Motor neuron (in vitro differentiated cells): ENCODE results near the gene GRID1. TPM values are rescaled to one million over a fixed set of nuclear protein-coding genes. Genes with fewer than 3 reads are reported as not detected.
"Not testable (repeated sequence)": the region's sequence is repeated elsewhere in the genome, so short reads cannot be mapped to it uniquely, and the experiment has no call there.

Source experiments
- ATAC-seq, 8 experiments: fragments of 200-7000 bp; cut with Tn5 transposase; replicated peaks in 6 of 8; 2 replicates each; pipeline ENCODE4 v1.8.0; 2021; ENCODE audit warnings: mild to moderate bottlenecking in 8 of 8, moderate library complexity in 8 of 8
- H3K27ac ChIP-seq, 2 donors: fragments of 250-450 bp; sonication (Bioruptor Pico); 2 replicates each; pipeline ENCODE4 v1.9.0; 2021; ENCODE audit warnings: antibody characterized with exemption in 2 of 2, mild to moderate bottlenecking in 2 of 2, moderate library complexity in 1 of 2
- H3K4me1 ChIP-seq, 2 donors: fragments of 250-450 bp; sonication (Bioruptor Pico); replicated peaks in 1 of 2; 2 replicates each; pipeline ENCODE4 v1.6.1; 2021; ENCODE audit warnings: antibody characterized with exemption in 2 of 2, mild to moderate bottlenecking in 2 of 2, moderate library complexity in 1 of 2
- H3K4me3 ChIP-seq, 5 donors: fragments of 250-450 bp; sonication (Bioruptor Pico); 2 replicates each; pipeline ENCODE4 v1.9.0; 2021; ENCODE audit warnings: antibody characterized with exemption in 5 of 5, mild to moderate bottlenecking in 5 of 5, moderate library complexity in 4 of 5
- WGBS, 10 experiments: fragments of 450-650 bp; shearing (Covaris generic); methylation state at CpG; one replicate each; pipeline ENCODE4 v1.0.0; 2022; 5-methylcytosine and 5-hydroxymethylcytosine counted together
- in situ Hi-C, 9 experiments: fragments of 400-800 bp; cut with MboI; loops; one replicate each; pipeline ENCODE4 v1.15.0; 2021; ENCODE audit warnings: low sequenced_read_pairs in 9 of 9, low pct_unique_long_range_greater_than_20kb in 2 of 9; ENCODE audit not compliant: unreplicated experiment in 9 of 9
- total RNA-seq, 8 experiments: library from RNA; unstranded; fragments of 300-600 nt; gene quantifications; 2 replicates each; pipeline versions ENCODE4 v1.2.3 to v1.2.4, GENCODE V29; 2022

Gene GRID1
- total RNA-seq, 8 experiments from 2014 or later = 0.15 to 10.0 (median 6.0) TPM

DNA sequence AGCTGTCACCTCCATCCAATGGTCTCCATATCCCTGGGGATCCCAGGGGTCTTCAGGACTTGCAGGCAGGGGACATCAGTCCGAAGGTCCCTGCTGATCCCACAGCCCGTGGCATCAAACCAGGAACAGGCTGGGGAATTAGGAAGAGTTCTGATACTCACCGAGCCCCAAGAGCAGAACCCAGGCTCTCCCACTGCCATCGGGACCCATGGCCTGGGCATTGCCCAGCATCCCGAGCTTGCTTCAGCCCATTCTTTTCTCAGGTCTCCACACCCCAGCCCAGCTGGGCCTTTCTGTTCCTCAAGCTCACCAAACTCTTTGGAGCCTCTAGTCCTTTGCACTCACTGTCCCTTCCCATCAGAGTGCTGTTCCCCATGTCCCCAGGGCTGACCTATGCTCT, 280.9 kb downstream of the GRID1 start:
- Histone ChIP-seq H3K4me1 (no peaks in the 10 kb centered on the region), H3K27ac (no peak overlapping the region), H3K4me3 (no peak overlapping the region)
- ATAC-seq = no peak
- in situ Hi-C loops = no loop called here
- WGBS, 10 experiments = 8 to 92% (median 85%) methylated on average over 2 to 3 of the region's 5 CpGs; no CpG with 5 or more reads in 7 of the 10 experiments

DNA sequence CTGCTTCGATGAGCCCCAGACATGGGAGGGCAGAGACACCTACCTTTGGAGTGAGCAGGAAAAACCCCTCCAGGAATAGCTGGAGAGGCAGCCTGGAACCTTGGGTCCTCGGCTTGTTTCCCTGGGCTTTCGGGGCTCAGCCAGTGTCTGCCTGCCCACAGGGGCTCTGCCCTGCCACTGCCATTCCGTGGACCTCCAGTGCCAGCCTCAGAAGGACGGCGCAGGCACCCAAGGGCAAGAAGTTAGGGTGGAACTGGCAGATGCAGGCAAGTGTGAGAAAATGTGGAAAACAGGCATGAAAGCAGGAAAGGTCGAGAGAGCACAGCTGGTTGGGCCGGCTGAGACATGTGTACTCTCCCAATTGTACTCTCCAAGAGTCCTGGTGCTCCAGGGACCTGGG, 281.5 kb downstream of the GRID1 start:
- no peaks in the 10 kb centered on the region for H3K4me1 ChIP-seq
- in situ Hi-C loops = no loop called here
- H3K4me3 ChIP-seq = no peak overlapping the region
- no peak overlapping the region for H3K27ac ChIP-seq
- 0 to 100% (median 81%) methylated on average over 1 to 7 of the region's 8 CpGs; no CpG with 5 or more reads in 2 of the 10 experiments for WGBS, 10 experiments
- ATAC-seq = peak in 1 of 8 experiments; percentile 65

DNA sequence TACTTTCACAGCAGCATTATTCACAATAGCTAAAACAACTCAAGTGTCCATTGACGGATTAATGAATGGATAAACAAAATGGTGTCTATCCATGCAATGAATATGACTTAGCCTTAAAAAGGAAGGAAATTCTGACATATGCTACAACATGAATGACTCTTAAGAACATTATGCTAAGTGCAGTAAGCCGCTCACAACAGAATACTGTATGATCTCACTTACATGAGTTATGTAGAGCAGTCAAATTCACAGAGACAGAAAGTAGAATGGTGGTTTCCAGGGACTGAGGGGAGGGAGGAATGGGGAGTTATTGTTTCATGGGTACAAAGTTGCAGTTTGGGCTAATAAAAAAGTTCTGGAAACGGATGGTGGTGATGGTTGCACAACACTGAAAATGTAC, 282.0 kb downstream of the GRID1 start:
- Histone ChIP-seq H3K4me1 (no peaks in the 10 kb centered on the region), H3K4me3 (no peak overlapping the region), H3K27ac (no peak overlapping the region)
- in situ Hi-C loops = no loop called here
- ATAC-seq = peak in 5 of 8 experiments; percentile 17 to 98 (median 93)
- WGBS, 10 experiments = 7 to 100% (median 80%) methylated on average over 1 to 3 of the region's 3 CpGs

DNA sequence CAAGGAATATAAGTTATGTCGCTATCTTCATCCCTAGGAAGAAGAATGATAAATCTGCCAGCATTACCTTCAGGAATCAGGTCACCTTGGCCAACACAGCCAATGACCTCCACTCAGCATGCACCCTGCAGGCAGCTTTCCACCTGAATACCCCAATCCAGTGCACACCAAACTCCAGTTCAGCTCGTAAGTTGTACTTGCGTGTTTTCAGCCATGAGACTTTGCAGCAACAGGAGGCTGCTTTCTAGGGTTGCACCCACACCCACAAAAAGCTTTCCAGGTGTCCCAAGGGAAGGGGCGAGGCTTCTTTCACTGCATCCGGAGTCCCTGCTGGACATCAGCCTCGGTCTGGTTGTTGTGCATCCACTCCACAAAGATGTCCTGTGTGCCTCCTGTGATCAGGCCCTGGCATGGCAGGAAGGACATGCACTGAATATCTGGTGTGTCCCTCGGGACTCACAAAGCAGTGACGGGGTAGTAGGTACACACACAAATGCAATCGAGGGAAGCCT, 282.9 kb downstream of the GRID1 start:
- peaks cover 3 to 4% of the 10 kb centered on the region in 2 donors for H3K4me1 ChIP-seq
- 43 to 100% (median 80%) methylated on average over 1 to 8 of the region's 9 CpGs for WGBS, 10 experiments
- no peak for ATAC-seq
- no peak overlapping the region for H3K4me3 ChIP-seq
- no peak overlapping the region for H3K27ac ChIP-seq
- in situ Hi-C loops = no loop called here

DNA sequence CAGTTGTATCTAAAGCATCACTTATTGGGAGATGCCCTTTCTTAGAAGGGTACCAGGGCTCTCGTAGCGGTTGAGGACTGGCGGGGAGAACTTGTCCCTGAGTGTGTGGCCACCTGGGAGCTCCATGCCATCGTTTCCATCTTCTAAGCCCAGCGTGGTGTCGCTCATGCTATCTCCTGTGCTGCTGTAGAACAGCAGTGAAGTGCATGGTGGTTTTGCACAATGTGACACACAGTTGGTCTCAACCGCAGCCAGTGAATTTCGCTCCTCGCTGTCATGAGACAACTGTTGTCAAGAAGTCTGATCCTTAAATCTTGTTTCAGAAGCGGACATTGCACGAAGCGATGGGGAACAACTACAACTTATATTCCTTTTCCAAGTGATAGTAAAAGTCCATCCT, 283.4 kb downstream of the GRID1 start:
- Histone ChIP-seq H3K4me3 (no peak overlapping the region), H3K4me1 (peaks cover 6 to 9% of the 10 kb centered on the region in 2 donors), H3K27ac (no peak overlapping the region)
- 21 to 100% (median 80%) methylated on average over 1 to 9 of the region's 12 CpGs; no CpG with 5 or more reads in 3 of the 10 experiments for WGBS, 10 experiments
- ATAC-seq = no peak
- in situ Hi-C loops = no loop called here

DNA sequence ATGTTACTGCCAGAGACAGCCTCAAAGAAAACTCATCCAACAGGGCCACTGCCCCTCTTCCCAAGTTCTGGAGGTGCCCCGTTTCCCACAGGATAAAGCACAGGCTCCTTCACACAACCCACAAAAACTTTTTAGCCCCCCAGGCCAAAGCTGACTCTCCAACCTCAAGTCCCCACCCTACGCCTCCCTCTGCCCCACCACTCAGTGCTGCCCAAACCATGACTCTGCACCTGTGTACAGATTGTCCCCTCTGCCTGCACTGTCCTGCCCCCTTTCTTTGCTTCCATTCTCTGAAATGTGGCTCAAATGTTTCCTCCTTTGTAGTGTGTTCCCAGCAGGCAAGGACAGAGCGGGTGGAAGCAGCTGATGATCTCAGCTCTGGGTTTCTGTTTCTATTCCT, 284.0 kb downstream of the GRID1 start:
- Histone ChIP-seq H3K4me1 (peaks cover 12 to 13% of the 10 kb centered on the region in 2 donors), H3K27ac (no peak overlapping the region), H3K4me3 (no peak overlapping the region)
- ATAC-seq = no peak
- 50 to 100% (median 79%) methylated on average over 1 to 3 of the region's 3 CpGs; no CpG with 5 or more reads in 7 of the 10 experiments for WGBS, 10 experiments
- in situ Hi-C loops = no loop called here

DNA sequence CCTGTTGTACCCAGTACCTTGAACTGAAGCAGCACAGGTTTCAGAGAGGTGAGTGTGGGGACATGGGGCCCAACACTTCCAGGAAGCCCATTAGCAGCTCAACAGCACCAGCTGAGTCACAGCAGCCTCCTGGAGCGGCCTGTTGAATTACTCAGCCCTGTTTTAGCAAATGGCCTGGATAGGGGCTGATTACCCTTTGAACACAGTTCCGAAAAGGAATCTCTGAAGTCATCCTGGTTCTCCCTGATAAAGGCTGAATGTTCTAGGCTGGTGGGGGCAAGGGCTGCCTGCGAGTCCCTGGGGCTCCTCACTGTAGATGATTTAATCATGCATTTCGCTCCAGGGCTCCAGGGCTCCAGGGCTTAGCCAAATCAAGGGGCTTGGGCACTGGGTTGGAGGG, 287.5 kb downstream of the GRID1 start:
- WGBS, 10 experiments = 20 to 71% (median 56%) methylated on average over 1 to 3 of the region's 4 CpGs; no CpG with 5 or more reads in 6 of the 10 experiments
- Histone ChIP-seq H3K27ac (no peak overlapping the region), H3K4me1 (peaks cover 16% of the 10 kb centered on the region in 2 donors), H3K4me3 (no peak overlapping the region)
- peak; percentile 30 to 95 (median 90) for ATAC-seq
- in situ Hi-C loops = no loop called here

DNA sequence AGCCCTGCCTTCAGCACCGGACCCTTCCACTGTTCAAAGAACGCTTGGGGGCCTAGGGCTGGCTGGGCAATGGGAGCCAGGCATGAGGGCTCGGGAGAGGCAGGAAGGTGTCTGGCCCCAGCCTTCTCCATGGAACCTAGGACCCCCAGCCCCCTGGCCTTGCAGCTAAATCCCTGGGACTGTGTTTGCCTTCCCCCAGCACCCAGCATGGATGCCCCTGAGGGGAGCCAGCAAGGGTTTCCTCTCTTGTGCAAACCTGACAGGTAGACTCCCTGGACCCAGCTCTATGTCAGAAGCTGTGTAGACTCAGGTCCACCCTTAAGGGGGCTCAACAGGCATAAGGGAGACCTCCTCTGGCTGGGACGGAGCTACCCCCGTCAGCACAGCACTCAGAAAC, 288.0 kb downstream of the GRID1 start:
- 29 to 100% (median 95%) methylated on average over 1 to 2 of the region's 5 CpGs; no CpG with 5 or more reads in 6 of the 10 experiments for WGBS, 10 experiments
- in situ Hi-C loops = no loop called here
- ATAC-seq = no peak
- Histone ChIP-seq H3K4me1 (peaks cover 16% of the 10 kb centered on the region in 2 donors), H3K4me3 (no peak overlapping the region), H3K27ac (peak overlapping the region in 1 of 2 donors; percentile 65)

DNA sequence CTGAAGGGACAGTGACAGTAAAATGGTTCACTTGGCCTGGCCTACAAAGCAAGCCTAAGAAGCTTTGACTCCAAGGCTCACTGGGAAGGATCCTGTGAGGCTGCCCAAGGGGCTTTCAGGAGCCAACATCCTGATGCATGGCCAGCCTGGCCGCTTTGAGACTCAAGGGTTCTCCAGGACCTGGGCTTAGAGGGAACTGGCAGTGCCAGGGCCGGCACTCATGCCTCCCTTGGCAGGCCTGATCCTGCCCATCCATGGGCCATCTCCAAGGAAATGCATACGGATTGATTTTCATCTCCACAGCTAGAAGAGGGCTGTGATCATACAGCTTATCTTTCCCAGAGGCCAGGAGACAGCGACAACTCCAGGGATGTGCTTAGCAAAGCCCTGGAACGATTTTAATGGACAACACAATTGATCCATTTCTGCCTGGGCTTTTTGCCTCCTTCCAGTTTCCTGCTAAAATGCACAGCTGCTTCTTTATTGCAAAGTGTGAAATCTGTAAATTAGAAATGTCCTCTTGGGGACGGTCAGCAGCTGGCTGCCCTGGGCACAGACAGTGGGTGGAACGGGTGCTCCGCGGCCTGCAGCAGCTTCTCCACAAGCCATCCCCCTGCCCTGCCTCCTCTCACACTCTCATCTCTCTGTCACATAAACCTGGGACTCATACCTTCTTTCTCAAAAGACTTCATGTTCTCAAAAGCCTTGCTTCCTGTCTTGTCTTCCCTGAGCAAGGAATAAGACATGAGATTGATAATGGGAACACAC, 288.5 kb downstream of the GRID1 start:
- no peak for ATAC-seq
- H3K4me1 ChIP-seq = peaks cover 16% of the 10 kb centered on the region in 2 donors
- WGBS, 10 experiments = 27 to 100% (median 82%) methylated on average over 1 to 7 of the region's 9 CpGs
- no peak overlapping the region for H3K4me3 ChIP-seq
- in situ Hi-C loops = no loop called here
- H3K27ac ChIP-seq = peak overlapping the region; percentile 60 to 65

DNA sequence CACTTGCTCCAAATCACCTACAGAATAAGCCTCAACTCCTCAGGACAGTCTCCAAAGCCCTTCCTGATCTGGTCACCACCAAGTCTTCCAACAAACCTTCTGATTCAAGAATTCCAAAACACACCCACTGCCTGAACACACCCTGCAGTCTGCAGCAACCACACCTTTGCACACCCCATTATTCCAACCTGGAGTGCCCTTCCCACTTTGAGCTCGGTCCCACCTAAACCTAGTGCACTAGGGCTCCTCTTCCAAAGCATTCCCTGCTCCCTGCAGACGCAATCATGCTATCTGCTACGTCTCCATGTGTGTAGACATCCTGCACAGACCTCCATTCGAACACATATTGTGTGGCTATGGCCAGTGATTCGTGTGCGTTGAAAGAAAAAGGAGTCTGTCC, 289.3 kb downstream of the GRID1 start:
- no peak for ATAC-seq
- H3K4me3 ChIP-seq = no peak overlapping the region
- 60 to 88% (median 80%) methylated on average over 2 to 6 of the region's 6 CpGs; no CpG with 5 or more reads in 4 of the 10 experiments for WGBS, 10 experiments
- peaks cover 16% of the 10 kb centered on the region in 2 donors for H3K4me1 ChIP-seq
- in situ Hi-C loops = no loop called here
- no peak overlapping the region for H3K27ac ChIP-seq

DNA sequence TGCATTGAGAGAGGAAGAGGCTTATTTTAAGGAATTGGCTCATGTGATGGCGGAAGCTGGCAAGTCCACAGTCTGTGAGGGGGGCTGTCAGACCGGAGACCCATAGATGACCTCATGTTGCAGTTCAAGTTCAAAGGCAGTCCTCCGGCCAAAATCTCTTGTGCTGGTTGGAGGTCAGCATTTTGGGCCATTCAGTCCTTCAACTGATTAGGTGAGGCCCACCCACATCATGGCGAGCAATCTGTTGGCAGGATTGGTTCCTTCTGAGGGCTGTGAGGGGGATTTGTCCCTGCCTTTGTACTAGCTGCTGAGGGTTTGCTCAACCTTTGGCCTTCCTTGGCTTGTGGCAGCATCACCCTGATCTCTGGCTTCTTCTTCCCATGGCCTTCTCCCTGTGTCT, 290.1 kb downstream of the GRID1 start:
- H3K27ac ChIP-seq, in situ Hi-C loops, H3K4me3 ChIP-seq, ATAC-seq: not testable (repeated sequence)
- WGBS, 10 experiments = 90 to 100% (median 100%) methylated on average over 1 to 2 of the region's 4 CpGs; no CpG with 5 or more reads in 6 of the 10 experiments
- H3K4me1 ChIP-seq = peaks cover 16% of the 10 kb centered on the region in 2 donors

DNA sequence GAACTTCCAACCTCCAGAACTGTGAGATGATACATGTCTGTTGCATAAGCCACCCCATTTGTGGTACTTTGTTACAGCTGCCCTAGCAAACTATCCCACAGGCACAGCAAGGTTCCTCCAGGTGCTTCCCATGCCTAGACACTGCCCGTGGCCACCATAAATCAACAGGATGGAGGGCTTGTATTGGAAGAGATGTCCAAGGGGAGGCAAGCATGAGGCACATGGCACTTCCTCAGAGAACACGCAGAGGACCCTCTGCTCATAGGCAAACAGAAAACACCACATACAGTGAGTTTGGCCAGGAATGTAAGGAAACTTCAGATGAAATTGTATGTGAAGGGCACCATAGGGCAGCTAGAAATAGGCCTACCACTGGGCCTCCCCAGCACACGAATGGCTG, 291.1 kb downstream of the GRID1 start:
- Histone ChIP-seq H3K4me1 (peaks cover 16% of the 10 kb centered on the region in 2 donors), H3K27ac (no peak overlapping the region), H3K4me3 (no peak overlapping the region)
- no peak for ATAC-seq
- 42 to 100% (median 72%) methylated on average over 1 to 2 of the region's 3 CpGs; no CpG with 5 or more reads in 6 of the 10 experiments for WGBS, 10 experiments
- in situ Hi-C loops = no loop called here

DNA sequence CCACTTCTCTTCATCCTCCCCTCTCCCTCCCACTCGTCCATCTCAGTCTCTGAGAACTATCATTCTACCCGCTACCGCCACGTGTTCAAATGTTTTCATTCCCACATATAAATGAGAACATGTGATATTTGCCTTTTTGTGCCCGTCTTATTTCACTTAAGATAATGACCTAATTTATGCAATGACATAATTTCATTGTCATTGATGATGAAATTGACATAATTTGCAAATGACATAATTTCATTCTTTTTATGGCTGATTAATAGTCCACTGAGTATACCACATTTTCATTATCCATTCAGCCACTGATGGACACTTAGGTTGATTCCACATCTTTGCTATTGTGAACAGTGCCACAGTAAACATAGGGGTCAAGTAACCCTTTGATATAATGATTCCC, 292.3 kb downstream of the GRID1 start:
- in situ Hi-C loops = no loop called here
- no peak for ATAC-seq
- peaks cover 14 to 15% of the 10 kb centered on the region in 2 donors for H3K4me1 ChIP-seq
- no peak overlapping the region for H3K27ac ChIP-seq
- no peak overlapping the region for H3K4me3 ChIP-seq
- WGBS, 10 experiments = 40 to 100% (median 73%) methylated on average over 1 to 5 of the region's 5 CpGs; no CpG with 5 or more reads in 1 of the 10 experiments
